H9 (cell line): ENCODE measurements around the gene MAPT. TPM values are rescaled to one million over a fixed set of nuclear protein-coding genes. Genes with fewer than 3 reads are reported as not detected.

Experiments used
- DNase-seq: peaks from one replicate; pipeline ENCODE4 v3.0.0-alpha.2; 2017
- H2AFZ ChIP-seq: one replicate; pipeline ENCODE4 v1.6.1; 2013; ENCODE audit warnings: mild to moderate bottlenecking, low read length, control low read depth, moderate library complexity
- H2AK5ac ChIP-seq: 2 replicates; pipeline ENCODE4 v1.6.1; 2013; ENCODE audit warnings: low read length, control low read depth, mixed read lengths; ENCODE audit not compliant: insufficient read length
- H2BK120ac ChIP-seq: one replicate; pipeline ENCODE4 v1.6.1; 2013; ENCODE audit warnings: low read depth, mild to moderate bottlenecking, low read length, control low read depth, inconsistent platforms; ENCODE audit not compliant: poor library complexity, severe bottlenecking
- H2BK12ac ChIP-seq: 2 replicates; pipeline ENCODE4 v1.6.1; 2013; ENCODE audit warnings: low read length, control low read depth, mixed read lengths, low read depth; ENCODE audit not compliant: insufficient read length
- H2BK15ac ChIP-seq: 2 replicates; pipeline ENCODE4 v1.6.1; 2013; ENCODE audit warnings: low read depth, low read length, control low read depth
- H2BK20ac ChIP-seq: one replicate; pipeline ENCODE4 v1.6.1; 2013; ENCODE audit warnings: low read depth, mild to moderate bottlenecking, low read length, control low read depth, inconsistent platforms; ENCODE audit not compliant: poor library complexity, severe bottlenecking
- H2BK5ac ChIP-seq: 2 replicates; pipeline ENCODE4 v1.6.1; 2013; ENCODE audit warnings: low read length, control low read depth, mixed read lengths; ENCODE audit not compliant: insufficient read length
- H3K14ac ChIP-seq: 2 replicates; pipeline ENCODE4 v1.6.1; 2013; ENCODE audit warnings: low read length, control low read depth; ENCODE audit not compliant: insufficient read depth
- H3K18ac ChIP-seq: 2 replicates; pipeline ENCODE4 v1.6.1; 2013; ENCODE audit warnings: low read depth, mild to moderate bottlenecking, mixed read lengths, low read length, control low read depth; ENCODE audit not compliant: insufficient read length
- H3K23ac ChIP-seq: 2 replicates; pipeline ENCODE4 v1.6.1; 2013; ENCODE audit warnings: low read length, control low read depth, mixed read lengths, low read depth; ENCODE audit not compliant: insufficient read length
- H3K23me2 ChIP-seq: 2 replicates; pipeline ENCODE4 v1.6.1; 2013; ENCODE audit warnings: low read depth, mild to moderate bottlenecking, mixed read lengths, low read length, control low read depth; ENCODE audit not compliant: insufficient read length, poor library complexity, severe bottlenecking
- H3K27ac ChIP-seq: 2 replicates; pipeline ENCODE4 v1.5.1; 2013; ENCODE audit warnings: low read length, control low read depth, mixed read lengths, low read depth; ENCODE audit not compliant: insufficient read length
- H3K27me3 ChIP-seq: 2 replicates; pipeline ENCODE4 v1.6.1; 2013; ENCODE audit warnings: low read length, control low read depth, inconsistent platforms; ENCODE audit not compliant: insufficient read depth
- H3K4ac ChIP-seq: 2 replicates; pipeline ENCODE4 v1.6.1; 2013; ENCODE audit warnings: low read depth, mild to moderate bottlenecking, control low read depth, inconsistent platforms, low read length, moderate library complexity
- H3K4me1 ChIP-seq: 2 replicates; pipeline ENCODE4 v1.6.1; 2013; ENCODE audit warnings: low read length, control low read depth, inconsistent platforms; ENCODE audit not compliant: insufficient read depth
- H3K4me2 ChIP-seq: 2 replicates; pipeline ENCODE4 v1.6.1; 2013; ENCODE audit warnings: low read length, control low read depth, mixed read lengths; ENCODE audit not compliant: insufficient read length, insufficient read depth
- H3K56ac ChIP-seq: 2 replicates; pipeline ENCODE4 v1.6.1; 2013; ENCODE audit warnings: low read depth, mild to moderate bottlenecking, mixed read lengths, low read length, control low read depth; ENCODE audit not compliant: insufficient read length
- H3K79me1 ChIP-seq: 2 replicates; pipeline ENCODE4 v1.6.1; 2013; ENCODE audit warnings: low read depth, mild to moderate bottlenecking, moderate library complexity, low read length, control low read depth, inconsistent platforms; ENCODE audit not compliant: insufficient read depth, poor library complexity, severe bottlenecking
- H3K79me2 ChIP-seq: 2 replicates; pipeline ENCODE4 v1.6.1; 2013; ENCODE audit warnings: low read length, control low read depth, inconsistent platforms; ENCODE audit not compliant: insufficient read depth
- H3K9ac ChIP-seq: 2 replicates; pipeline ENCODE4 v1.6.1; 2013; ENCODE audit warnings: low read length, control low read depth, mixed read lengths; ENCODE audit not compliant: insufficient read length; ENCODE audit errors: extremely low read depth
- H3K9me3 ChIP-seq: one replicate; pipeline ENCODE4 v1.6.1; 2013; ENCODE audit warnings: low read depth, low read length, inconsistent platforms; ENCODE audit not compliant: control insufficient read depth
- H3T11ph ChIP-seq: one replicate; pipeline ENCODE4 v1.6.1; 2013; ENCODE audit warnings: mild to moderate bottlenecking, low read length, control low read depth, inconsistent platforms
- H4K20me1 ChIP-seq: one replicate; pipeline ENCODE4 v1.6.1; 2013; ENCODE audit not compliant: control insufficient read depth, insufficient read length, insufficient read depth
- H4K5ac ChIP-seq: 2 replicates; pipeline ENCODE4 v1.6.1; 2013; ENCODE audit warnings: low read depth, mild to moderate bottlenecking, mixed read lengths, low read length, control low read depth; ENCODE audit not compliant: insufficient read length
- H4K8ac ChIP-seq: replicated peaks from 2 replicates; pipeline ENCODE4 v1.6.1; 2013; ENCODE audit warnings: low read length, control low read depth, mixed read lengths, low read depth; ENCODE audit not compliant: insufficient read length
- H4K91ac ChIP-seq: 2 replicates; pipeline ENCODE4 v1.6.1; 2013; ENCODE audit warnings: low read depth, mild to moderate bottlenecking, moderate library complexity, mixed read lengths, low read length, control low read depth; ENCODE audit not compliant: insufficient read length
- H3K27ac Mint-ChIP-seq, 3 experiments: 2 replicates in 2 of 3; 3 replicates in 1 of 3; pipeline ENCODE4 v1.8.0; 2020 to 2021; ENCODE audit warnings: mixed read lengths in 3 of 3, mild to moderate bottlenecking in 1 of 3, moderate library complexity in 1 of 3
- H3K27me3 Mint-ChIP-seq: 2 replicates; pipeline ENCODE4 v1.8.0; 2021; ENCODE audit warnings: low read depth, mild to moderate bottlenecking, moderate library complexity, mixed read lengths
- H3K36me3 Mint-ChIP-seq, 3 experiments: 2 replicates in 2 of 3; 3 replicates in 1 of 3; pipeline ENCODE4 v1.8.0; 2020 to 2021; ENCODE audit warnings: low read depth in 3 of 3, mixed read lengths in 3 of 3; ENCODE audit not compliant: insufficient read depth in 1 of 3
- H3K4me1 Mint-ChIP-seq, 2 experiments: 2 replicates each; pipeline ENCODE4 v1.8.0; 2020; ENCODE audit warnings: mixed read lengths in 2 of 2
- H3K4me3 Mint-ChIP-seq, 2 experiments: 2 replicates in 1 of 2; 3 replicates in 1 of 2; pipeline ENCODE4 v1.8.0; 2020 to 2021; ENCODE audit warnings: mild to moderate bottlenecking in 2 of 2, mixed read lengths in 2 of 2, moderate library complexity in 1 of 2
- H3K9me3 Mint-ChIP-seq, 2 experiments: 2 replicates in 1 of 2; 3 replicates in 1 of 2; pipeline ENCODE4 v1.8.0; 2020; ENCODE audit warnings: mild to moderate bottlenecking in 2 of 2, mixed read lengths in 2 of 2, moderate library complexity in 1 of 2
- WGBS: extraction: QIAGEN DNeasy Blood & Tissue Kit; methylation state at CpG from one replicate; pipeline ENCODE4 v1.1.7; 2013; ENCODE audit warnings: missing lambda C conversion rate, low lambda C conversion rate, mixed read lengths; ENCODE audit not compliant: insufficient read length; ENCODE audit errors: extremely low coverage; 5-methylcytosine and 5-hydroxymethylcytosine counted together
- total RNA-seq: library from RNA; stranded (reverse); gene quantifications from 2 replicates; pipeline ENCODE4 v1.2.1, GENCODE V29; 2021
- TF ChIP-seq, protein P1 (sequence below): fragments of 200-600 bp; sonication (generic); conservative IDR thresholded peaks from 3 replicates; pipeline ENCODE4 v1.8.0; 2021; ENCODE audit warnings: antibody characterized with exemption, mild to moderate bottlenecking

Gene MAPT
- total RNA-seq, 1 experiment from 2014 or later: 1.6 TPM

DNA sequence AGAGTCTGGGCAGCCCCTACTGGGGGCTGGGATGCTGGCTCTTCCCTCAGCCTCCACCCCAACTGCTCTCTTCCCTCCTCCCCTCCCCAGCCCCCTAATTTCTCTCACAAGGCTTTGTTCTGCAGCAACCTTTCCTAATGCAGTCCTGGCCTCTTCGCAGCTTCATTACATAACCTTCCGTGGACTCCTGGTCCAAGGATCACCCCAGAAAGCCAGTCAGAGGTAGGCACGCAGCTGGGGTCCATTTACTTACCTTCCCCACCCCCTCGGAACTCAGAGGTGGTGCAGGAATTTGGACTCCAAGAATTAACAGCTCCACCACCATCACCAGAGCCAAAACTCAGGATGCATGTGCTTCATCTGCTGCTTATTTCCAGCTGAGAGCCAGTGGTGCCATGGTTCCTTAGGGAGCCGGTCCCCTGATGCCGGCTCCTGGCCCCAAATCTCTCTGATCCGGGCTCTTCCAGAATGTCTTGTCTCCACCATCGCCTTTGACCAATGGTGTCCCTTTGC, 40.9 kb downstream of the MAPT start:
- Histone ChIP-seq H3K4me2 (no peak overlapping the region), H2BK20ac (no peak overlapping the region), H4K8ac (no peak overlapping the region), H2BK15ac (no peak overlapping the region), H3K4ac (no peak overlapping the region), H2AK5ac (no peak overlapping the region), H2BK12ac (no peak overlapping the region), H2AFZ (no peak overlapping the region), H4K91ac (no peak overlapping the region), H2BK120ac (no peak overlapping the region), H3K18ac (no peak overlapping the region), H3T11ph (no peak overlapping the region), H3K56ac (no peak overlapping the region), H4K5ac (no peak overlapping the region), H3K27me3 (no peaks in the 10 kb centered on the region), H2BK5ac (no peak overlapping the region), H4K20me1 (no peaks in the 10 kb centered on the region), H3K79me2 (no peaks in the 10 kb centered on the region), H3K4me1 (peaks cover 8% of the 10 kb centered on the region; the same call in 1 of the 2 replicates), H3K14ac (no peak overlapping the region), H3K23me2 (no peaks in the 10 kb centered on the region), H3K27ac (no peak overlapping the region), H3K79me1 (no peaks in the 10 kb centered on the region), H3K9me3 (no peaks in the 10 kb centered on the region), H3K23ac (no peak overlapping the region), H3K9ac (no peak overlapping the region)
- H3K4me1 Mint-ChIP-seq: peaks cover 12 to 17% of the 10 kb centered on the region in 2 experiments
- no CpG with 5 or more reads among the region's 8 CpGs for WGBS
- peaks cover 8% of the 10 kb centered on the region for H3K27me3 Mint-ChIP-seq
- no peak overlapping the region for H3K27ac Mint-ChIP-seq
- TF ChIP-seq, protein P1, sequence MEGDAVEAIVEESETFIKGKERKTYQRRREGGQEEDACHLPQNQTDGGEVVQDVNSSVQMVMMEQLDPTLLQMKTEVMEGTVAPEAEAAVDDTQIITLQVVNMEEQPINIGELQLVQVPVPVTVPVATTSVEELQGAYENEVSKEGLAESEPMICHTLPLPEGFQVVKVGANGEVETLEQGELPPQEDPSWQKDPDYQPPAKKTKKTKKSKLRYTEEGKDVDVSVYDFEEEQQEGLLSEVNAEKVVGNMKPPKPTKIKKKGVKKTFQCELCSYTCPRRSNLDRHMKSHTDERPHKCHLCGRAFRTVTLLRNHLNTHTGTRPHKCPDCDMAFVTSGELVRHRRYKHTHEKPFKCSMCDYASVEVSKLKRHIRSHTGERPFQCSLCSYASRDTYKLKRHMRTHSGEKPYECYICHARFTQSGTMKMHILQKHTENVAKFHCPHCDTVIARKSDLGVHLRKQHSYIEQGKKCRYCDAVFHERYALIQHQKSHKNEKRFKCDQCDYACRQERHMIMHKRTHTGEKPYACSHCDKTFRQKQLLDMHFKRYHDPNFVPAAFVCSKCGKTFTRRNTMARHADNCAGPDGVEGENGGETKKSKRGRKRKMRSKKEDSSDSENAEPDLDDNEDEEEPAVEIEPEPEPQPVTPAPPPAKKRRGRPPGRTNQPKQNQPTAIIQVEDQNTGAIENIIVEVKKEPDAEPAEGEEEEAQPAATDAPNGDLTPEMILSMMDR: no peak
- no peaks in the 10 kb centered on the region for H3K9me3 Mint-ChIP-seq
- no peak overlapping the region for H3K4me3 Mint-ChIP-seq
- H3K36me3 Mint-ChIP-seq: no peaks in the 10 kb centered on the region
- DNase-seq: no peak
